Measurements from ENCODE around the gene RSF1.
"Not testable (repeated sequence)": the region's sequence is repeated elsewhere in the genome, so short reads cannot be mapped to it uniquely, and the experiment has no call there.

Gene RSF1

DNA sequence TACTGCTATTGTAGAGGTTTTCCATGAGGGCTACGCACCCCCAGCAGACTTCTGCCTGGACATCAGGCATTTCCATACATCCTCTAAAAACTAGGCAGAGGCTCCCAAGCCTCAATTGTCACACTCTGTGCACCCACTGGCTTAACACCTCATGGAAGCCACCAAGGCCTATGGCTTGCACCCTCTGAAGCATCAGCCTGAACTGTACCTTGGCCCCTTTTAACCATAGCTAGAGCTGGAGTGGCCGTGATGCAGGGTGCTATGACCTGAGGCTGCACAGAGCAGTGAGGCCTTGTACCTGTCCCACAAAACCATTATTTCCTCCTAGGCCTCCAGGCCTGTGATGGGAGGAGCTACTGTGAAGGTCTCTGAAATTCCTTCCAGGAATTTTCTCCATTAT lies 34.3 kb upstream of the RSF1 start:
- TF ChIP-seq, protein P1, sequence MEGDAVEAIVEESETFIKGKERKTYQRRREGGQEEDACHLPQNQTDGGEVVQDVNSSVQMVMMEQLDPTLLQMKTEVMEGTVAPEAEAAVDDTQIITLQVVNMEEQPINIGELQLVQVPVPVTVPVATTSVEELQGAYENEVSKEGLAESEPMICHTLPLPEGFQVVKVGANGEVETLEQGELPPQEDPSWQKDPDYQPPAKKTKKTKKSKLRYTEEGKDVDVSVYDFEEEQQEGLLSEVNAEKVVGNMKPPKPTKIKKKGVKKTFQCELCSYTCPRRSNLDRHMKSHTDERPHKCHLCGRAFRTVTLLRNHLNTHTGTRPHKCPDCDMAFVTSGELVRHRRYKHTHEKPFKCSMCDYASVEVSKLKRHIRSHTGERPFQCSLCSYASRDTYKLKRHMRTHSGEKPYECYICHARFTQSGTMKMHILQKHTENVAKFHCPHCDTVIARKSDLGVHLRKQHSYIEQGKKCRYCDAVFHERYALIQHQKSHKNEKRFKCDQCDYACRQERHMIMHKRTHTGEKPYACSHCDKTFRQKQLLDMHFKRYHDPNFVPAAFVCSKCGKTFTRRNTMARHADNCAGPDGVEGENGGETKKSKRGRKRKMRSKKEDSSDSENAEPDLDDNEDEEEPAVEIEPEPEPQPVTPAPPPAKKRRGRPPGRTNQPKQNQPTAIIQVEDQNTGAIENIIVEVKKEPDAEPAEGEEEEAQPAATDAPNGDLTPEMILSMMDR (IDR thresholded peaks at IDR 0.05; ENCODE audit: control extremely low read depth, extremely low read depth, low read depth, missing control alignments), result no peak
- ChIA-PET POLR2A (no interaction called here), CTCF (no interaction called here)
- no peak for DNase-seq (ENCODE audit: extremely low spot score)

DNA sequence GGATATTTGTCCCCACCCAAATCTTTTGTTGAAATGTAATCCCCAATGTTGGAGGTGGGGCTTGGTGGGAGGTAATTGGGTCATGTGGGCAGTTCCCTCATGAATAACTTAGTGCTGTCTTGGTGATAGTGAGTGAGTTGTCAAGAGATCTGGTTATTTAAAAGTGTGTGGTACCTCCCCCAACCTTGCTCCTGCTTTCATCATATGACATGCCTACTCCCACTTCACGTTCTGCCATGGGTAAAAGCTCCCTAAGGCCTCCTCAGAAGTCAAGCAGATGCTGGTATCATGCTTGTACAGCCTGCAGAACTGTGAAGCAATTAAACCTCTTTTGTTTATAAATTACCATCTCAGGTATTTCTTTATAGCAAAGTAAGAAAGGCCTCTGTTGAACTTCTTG lies 31.0 kb upstream of the RSF1 start:
- TF ChIP-seq, protein P1 (IDR thresholded peaks at IDR 0.05; ENCODE audit: control extremely low read depth, extremely low read depth, low read depth, missing control alignments), result no peak
- DNase-seq (ENCODE audit: extremely low spot score), result no peak
- ChIA-PET CTCF (no interaction called here), POLR2A (no interaction called here)

DNA sequence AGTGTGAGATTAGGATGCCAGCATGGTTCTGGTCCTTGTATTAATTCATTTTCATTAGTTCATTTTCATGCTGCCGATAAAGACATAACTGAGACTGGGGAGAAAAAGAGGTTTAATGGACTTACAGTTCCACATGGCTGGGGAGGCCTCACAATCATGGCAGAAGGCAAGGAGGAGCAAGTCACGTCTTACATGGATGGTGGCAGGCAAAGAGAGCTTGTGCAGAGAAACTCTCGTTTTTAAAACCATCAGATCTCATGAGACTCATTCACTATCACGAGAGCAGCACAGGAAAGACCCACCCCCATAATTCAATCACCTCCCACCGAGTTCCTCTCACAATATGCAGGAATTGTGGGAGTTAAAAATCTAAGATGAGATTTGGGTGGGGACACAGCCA lies 23.2 kb upstream of the RSF1 start:
- DNase-seq (ENCODE audit: extremely low spot score); POLR2A ChIA-PET; CTCF ChIA-PET: not testable (repeated sequence)

DNA sequence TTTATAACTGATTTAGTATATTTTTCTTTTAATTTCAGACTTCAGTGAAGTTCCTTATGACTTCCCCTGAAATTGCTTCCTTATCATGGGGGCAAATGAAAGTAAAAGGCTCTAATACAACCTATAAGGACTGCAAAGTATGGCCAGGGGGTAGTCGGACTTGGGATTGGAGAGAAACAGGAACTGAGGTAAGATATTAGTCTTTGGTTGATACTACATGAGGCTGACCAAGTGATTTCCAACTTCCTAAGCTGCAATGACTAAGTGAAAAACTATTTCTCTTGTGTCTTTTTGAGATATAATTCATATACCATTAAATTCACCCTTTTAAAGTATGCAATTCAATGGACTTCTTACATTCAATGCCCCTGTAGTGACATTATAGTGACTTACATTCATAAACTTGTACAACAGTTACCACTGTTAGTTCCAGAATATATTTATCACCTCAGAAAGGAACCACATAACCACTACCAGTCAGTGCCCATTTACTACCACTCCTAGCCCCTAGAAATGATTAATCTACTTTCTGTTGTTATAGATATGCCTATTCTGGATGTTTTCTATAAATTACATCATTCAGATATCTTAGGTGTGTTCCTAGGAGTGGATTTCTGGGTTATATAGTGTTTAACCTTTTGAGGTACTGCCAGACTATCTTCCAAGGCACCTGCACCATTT lies 22.1 kb upstream of the RSF1 start:
- CTCF ChIA-PET, result no interaction called here
- POLR2A ChIA-PET, result no interaction called here
- DNase-seq (ENCODE audit: extremely low spot score), result no peak
- TF ChIP-seq, protein P1 (IDR thresholded peaks at IDR 0.05; ENCODE audit: control extremely low read depth, extremely low read depth, low read depth, missing control alignments), result no peak

DNA sequence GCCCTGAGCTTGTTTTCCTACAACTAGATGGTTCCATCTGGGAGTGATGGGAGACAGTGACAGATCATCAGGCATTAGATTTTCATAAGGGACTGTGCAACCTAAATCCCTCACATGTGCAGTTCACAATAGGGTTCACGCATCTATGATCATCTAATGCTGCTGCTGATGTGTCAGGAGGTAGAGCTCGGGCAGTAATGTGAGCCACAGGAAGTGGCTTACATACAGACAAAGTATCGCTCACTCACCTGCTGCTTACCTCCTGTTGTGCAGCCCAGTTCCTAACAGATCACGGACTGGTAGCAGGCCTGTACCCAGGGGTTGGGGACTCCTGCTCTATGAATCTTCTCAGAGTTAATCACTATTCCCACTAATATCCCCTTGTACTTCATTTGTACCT lies 12.8 kb upstream of the RSF1 start:
- no peak for DNase-seq (ENCODE audit: extremely low spot score)
- ChIA-PET POLR2A (no interaction called here), CTCF (interaction anchor here (1.5 kb wide), 1 partner anchor 14 kb away, joined by 4 read pairs; no protein-coding TSS in a partner anchor)
- TF ChIP-seq, protein P1 (IDR thresholded peaks at IDR 0.05; ENCODE audit: control extremely low read depth, extremely low read depth, low read depth, missing control alignments), result no peak

DNA sequence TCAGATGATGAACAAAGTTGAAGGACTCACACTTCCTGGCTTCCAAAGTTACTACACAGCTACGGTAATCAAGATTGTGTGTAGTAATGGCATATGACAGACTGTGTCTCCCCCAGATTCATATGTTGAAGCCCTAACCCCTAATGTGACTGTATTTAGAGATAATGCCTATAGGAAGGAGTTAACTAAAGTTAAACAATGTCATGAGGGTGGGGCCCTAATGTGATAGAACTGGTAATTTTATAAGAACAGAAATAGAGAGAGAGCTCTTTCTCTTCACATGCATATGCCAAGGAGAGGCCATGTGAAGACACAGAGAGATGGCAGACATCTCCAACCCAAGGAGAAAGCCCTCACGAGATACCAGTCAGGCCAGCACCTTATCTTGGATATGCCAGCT lies 8.4 kb upstream of the RSF1 start:
- TF ChIP-seq, protein P1 (IDR thresholded peaks at IDR 0.05; ENCODE audit: control extremely low read depth, extremely low read depth, low read depth, missing control alignments), result no peak
- CTCF ChIA-PET, result no interaction called here
- POLR2A ChIA-PET, result no interaction called here
- no peak for DNase-seq (ENCODE audit: extremely low spot score)

DNA sequence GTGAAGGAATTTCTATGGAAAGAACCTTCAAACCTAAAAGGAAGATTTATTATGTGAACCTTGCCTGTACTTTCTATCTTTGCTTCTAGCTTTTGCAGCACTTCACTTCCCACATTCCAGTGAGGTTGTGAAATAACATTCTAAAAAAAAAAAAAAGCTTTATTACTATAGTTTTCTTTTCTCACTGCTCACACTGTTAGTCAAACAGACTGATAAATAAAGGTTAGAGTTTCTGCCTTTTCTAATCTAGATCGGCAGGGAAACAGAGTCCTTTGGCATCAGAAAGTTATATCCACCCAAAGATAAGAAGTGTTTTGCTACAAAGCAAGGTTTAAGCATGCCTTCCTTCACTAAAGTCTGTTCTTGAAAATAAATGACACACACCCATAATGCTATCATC lies 3.3 kb upstream of the RSF1 start:
- POLR2A ChIA-PET, result no interaction called here
- CTCF ChIA-PET, result no interaction called here
- no peak for DNase-seq (ENCODE audit: extremely low spot score)
- TF ChIP-seq, protein P1 (IDR thresholded peaks at IDR 0.05; ENCODE audit: control extremely low read depth, extremely low read depth, low read depth, missing control alignments), result no peak

DNA sequence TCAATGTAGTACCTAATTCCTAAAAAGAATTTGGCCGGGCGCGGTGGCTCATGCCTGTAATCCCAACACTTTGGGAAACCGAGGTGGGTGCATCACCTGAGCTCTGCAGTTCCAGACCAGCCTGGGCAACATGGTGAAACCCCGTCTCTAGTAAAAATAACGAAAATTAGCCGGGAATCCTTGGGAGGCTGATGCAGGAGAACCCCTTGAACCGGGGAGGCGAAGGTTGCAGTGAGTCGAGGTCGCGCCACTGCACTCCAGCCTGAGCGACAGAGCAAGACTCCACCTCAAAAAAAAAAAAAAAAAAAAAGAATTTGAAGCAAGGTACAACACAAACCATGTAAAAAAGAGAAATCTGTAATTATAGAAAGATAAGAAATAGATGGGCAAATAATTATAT lies 1.6 kb upstream of the RSF1 start:
- POLR2A ChIA-PET; DNase-seq (ENCODE audit: extremely low spot score); CTCF ChIA-PET: not testable (repeated sequence)

Data from GM10248 (cell line).